Thoracic aorta (tissue), 2 donors: ENCODE results near the gene RIMS4. TPM values are rescaled to one million over a fixed set of nuclear protein-coding genes. Genes with fewer than 3 reads are reported as not detected.
A peak's percentile ranks its signal among the peaks of the same experiment; 100 is the strongest.

Experiments used
- ATAC-seq: fragments of 150-250 bp; one replicate; pipeline ENCODE4 v1.8.0; 2017; ENCODE audit warnings: low read depth; ENCODE audit not compliant: insufficient number of reproducible peaks, low FRiP score
- DNase-seq: peaks from one replicate; pipeline ENCODE4 v3.0.0-alpha.2; 2020; ENCODE audit warnings: low spot score
- H3K27ac ChIP-seq, 2 donors: fragments of 200-600 bp; sonication (generic); 1 replicate in 1 of 2; 2 replicates in 1 of 2; pipeline ENCODE4 v1.5.1; 2016; ENCODE audit warnings: mild to moderate bottlenecking in 2 of 2, moderate library complexity in 2 of 2
- H3K27me3 ChIP-seq: fragments of 200-600 bp; sonication (generic); replicated peaks from 2 replicates; pipeline ENCODE4 v1.6.0; 2016; ENCODE audit warnings: mild to moderate bottlenecking; ENCODE audit not compliant: insufficient read depth
- H3K36me3 ChIP-seq: fragments of 200-600 bp; sonication (generic); one replicate; pipeline ENCODE4 v1.5.1; 2016
- H3K4me1 ChIP-seq, 2 donors: fragments of 200-600 bp; sonication (generic); 1 replicate in 1 of 2; 2 replicates in 1 of 2; pipeline versions ENCODE4 v1.5.1 to v1.6.0; 2016; ENCODE audit warnings: low read depth in 2 of 2, mild to moderate bottlenecking in 1 of 2; ENCODE audit not compliant: control insufficient read depth in 1 of 2
- H3K4me3 ChIP-seq: fragments of 200-600 bp; sonication (generic); 2 replicates; pipeline ENCODE4 v1.5.1; 2016; ENCODE audit warnings: mild to moderate bottlenecking
- H3K9me3 ChIP-seq: fragments of 200-600 bp; sonication (generic); 2 replicates; pipeline ENCODE4 v1.5.1; 2016
- total RNA-seq, 2 donors: library from RNA; depleted of rRNA; stranded (reverse); fragments of >200 nt; gene quantifications; one replicate each; pipeline versions ENCODE4 v1.1.0 to v1.2.3, GENCODE V29; 2016
- TF ChIP-seq, protein P1 (sequence below): fragments of 200-600 bp; sonication (generic); IDR thresholded peaks from one replicate; pipeline ENCODE4 v1.5.1; 2019; ENCODE audit warnings: antibody characterized with exemption

The RIMS4 gene
- total RNA-seq, 2 donors from 2014 or later: 2.4 to 13.5 TPM

DNA sequence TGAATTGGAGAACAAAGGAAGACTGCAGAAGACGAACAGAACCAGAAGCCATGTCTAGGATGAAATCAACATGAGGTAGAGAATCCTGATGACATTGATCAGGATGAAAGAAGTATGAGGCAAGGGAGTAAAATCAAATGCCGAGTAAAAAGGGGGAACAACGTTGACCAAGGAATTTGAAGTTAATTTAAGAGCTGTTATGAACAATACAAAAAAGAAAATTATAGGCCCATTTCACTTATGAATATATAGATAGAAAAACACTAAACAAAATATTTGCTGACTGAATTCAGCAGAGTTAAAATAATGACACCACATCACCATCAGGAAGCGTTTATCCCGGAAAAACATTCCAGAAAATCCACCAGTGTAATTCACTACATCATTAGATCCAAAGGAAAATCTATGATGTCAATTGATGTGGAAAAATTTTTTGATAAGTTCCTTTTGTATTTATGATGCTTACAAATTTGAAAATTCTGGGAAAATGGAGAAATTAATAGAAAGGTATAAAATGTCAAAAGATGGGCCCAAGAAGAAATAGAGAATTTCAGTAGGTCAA, 103.2 kb downstream of the RIMS4 start:
- no peak for ATAC-seq

DNA sequence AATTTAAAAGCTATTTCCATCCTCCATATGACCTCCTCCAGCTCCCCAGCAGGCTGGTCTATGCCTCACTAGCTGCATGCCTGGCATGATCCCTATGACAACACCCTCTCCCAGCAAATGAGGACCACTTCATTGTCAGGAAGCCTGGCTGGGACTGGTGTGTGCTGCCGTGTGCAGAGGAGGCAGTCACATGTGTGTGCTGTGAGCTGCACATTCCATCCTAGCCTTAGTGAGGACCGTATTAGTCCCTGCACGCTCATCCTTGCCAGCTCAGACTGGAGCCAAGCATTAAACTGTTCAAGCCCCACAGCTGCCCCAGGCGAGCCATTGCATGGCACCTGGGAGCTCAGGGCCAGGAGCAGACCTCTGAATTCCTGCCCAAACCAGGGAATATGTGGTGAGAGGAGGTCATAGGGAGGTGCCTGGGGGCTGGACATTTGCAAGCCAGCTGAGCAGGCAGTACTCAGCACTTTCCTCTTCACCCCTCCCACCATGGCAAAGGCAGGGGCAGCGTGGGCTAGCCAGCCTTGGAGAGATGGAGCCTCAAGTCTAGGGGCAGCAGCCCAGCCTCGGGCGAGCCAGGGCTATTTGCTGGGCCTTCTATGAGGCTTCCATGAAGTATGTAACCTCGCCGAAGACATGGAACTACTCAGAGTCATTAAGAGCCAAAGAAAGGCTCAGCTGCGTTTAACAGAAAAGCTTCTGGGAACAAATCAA, 103.9 kb downstream of the RIMS4 start:
- TF ChIP-seq, protein P1, sequence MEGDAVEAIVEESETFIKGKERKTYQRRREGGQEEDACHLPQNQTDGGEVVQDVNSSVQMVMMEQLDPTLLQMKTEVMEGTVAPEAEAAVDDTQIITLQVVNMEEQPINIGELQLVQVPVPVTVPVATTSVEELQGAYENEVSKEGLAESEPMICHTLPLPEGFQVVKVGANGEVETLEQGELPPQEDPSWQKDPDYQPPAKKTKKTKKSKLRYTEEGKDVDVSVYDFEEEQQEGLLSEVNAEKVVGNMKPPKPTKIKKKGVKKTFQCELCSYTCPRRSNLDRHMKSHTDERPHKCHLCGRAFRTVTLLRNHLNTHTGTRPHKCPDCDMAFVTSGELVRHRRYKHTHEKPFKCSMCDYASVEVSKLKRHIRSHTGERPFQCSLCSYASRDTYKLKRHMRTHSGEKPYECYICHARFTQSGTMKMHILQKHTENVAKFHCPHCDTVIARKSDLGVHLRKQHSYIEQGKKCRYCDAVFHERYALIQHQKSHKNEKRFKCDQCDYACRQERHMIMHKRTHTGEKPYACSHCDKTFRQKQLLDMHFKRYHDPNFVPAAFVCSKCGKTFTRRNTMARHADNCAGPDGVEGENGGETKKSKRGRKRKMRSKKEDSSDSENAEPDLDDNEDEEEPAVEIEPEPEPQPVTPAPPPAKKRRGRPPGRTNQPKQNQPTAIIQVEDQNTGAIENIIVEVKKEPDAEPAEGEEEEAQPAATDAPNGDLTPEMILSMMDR: no peak
- no peaks in the 10 kb centered on the region for H3K9me3 ChIP-seq
- H3K4me3 ChIP-seq: no peak overlapping the region
- ATAC-seq (peak; percentile 81), DNase-seq (peak; percentile 76)
- H3K4me1 ChIP-seq: peaks cover 32 to 69% of the 10 kb centered on the region in 2 donors
- peak overlapping the region; percentile 92 to 95 for H3K27ac ChIP-seq
- no peaks in the 10 kb centered on the region for H3K27me3 ChIP-seq
- no peaks in the 10 kb centered on the region for H3K36me3 ChIP-seq

More for the DNA sequence above, 103.2 kb downstream of the RIMS4 start:
- H3K27ac ChIP-seq: peak overlapping the region; percentile 92 to 95
- no peak for DNase-seq
- no peaks in the 10 kb centered on the region for H3K36me3 ChIP-seq
- H3K9me3 ChIP-seq: no peaks in the 10 kb centered on the region
- no peak overlapping the region for H3K4me3 ChIP-seq
- no peaks in the 10 kb centered on the region for H3K27me3 ChIP-seq
- TF ChIP-seq, protein P1: no peak
- peaks cover 26 to 68% of the 10 kb centered on the region in 2 donors for H3K4me1 ChIP-seq

DNA sequence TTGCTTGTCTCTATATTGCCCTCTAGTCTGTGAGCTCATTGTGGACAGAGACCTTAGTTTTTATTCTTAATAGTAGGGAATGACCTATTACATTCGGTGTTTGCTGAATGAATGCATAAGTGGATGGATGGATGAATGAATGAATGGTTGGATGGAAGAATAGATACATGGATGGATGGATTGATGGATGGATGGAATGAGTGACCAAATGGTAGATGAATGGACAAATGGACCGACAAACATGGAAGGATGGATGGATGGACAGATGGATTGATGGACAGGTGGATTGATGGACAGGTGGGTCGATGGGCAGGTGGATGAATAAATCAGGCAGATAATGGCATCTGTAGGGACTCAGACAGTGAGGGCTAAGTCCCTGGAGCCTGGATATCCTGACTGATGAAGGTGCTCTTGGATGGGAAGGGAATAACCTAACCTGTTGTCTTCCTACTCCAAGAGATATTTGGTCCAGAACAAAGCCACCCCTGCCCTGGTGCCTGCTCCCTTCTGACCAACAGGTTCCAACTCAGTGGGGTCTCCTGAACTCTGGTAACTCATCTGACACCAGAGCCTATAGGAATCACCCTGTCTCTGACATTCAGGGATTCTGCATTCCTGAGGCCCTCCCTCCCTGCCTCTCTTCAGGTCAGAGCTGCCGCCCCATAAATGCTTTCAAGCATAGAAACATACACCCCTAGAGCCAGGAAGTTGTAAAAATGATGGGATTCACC, 104.8 kb downstream of the RIMS4 start:
- Histone ChIP-seq H3K9me3 (no peaks in the 10 kb centered on the region), H3K27me3 (no peaks in the 10 kb centered on the region), H3K27ac (peak overlapping the region; percentile 92 to 95), H3K4me3 (no peak overlapping the region), H3K4me1 (peaks cover 39 to 73% of the 10 kb centered on the region in 2 donors), H3K36me3 (no peaks in the 10 kb centered on the region)
- DNase-seq: no peak
- ATAC-seq: no peak
- TF ChIP-seq, protein P1: no peak

DNA sequence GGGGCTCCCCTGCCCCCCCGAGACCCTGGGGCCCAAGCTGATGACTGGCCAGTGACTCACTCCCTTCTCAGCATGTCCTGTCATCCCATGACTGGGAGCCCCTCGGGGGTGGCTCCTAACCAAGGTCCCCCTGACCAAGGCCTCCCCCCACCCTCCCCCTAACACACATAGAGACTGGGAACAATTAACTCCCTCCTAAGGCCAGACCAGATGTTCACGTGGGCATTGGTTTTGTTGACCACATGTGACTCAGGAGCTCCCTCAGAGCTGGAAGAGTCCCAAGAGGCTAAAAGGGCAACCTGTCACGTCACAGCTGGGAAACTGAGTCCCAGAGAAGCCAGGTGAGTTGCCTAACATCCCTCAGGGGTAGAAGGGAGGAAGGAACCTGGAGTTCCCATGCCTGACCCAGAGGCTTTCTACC, 105.8 kb downstream of the RIMS4 start:
- ATAC-seq: no peak
- Histone ChIP-seq H3K36me3 (no peaks in the 10 kb centered on the region), H3K9me3 (no peaks in the 10 kb centered on the region), H3K27ac (peak overlapping the region; percentile 92 to 95), H3K4me3 (no peak overlapping the region), H3K4me1 (peaks cover 39 to 77% of the 10 kb centered on the region in 2 donors), H3K27me3 (no peaks in the 10 kb centered on the region)
- TF ChIP-seq, protein P1: no peak
- DNase-seq: no peak

DNA sequence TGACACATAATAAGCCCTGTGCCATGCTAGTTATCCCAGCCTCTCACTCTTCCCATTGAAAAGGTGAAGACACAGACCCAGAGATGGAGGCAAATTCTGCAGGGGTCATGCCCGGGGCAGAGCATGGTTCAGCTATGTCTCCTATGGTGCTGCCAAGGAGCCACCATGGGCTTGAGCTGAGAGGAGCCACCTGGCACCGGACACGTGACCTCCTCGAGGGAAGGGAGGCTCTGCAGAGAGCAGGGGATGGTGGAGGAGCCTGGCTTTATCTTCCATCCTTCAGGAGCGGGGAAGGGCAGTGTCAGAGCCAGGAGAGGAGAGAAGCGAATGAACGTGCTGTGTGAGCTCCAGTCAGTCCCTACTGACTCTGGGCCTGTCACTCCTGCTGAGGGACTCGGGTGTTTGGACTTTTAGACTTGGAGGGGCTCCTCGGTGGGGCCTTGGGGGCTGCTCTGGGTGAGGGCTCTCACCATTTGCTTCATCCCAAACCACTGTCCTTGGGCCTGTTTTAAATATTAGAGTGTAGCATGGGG, 106.3 kb downstream of the RIMS4 start:
- Histone ChIP-seq H3K27ac (peak overlapping the region; percentile 92 to 95), H3K36me3 (no peaks in the 10 kb centered on the region), H3K27me3 (no peaks in the 10 kb centered on the region), H3K9me3 (no peaks in the 10 kb centered on the region), H3K4me1 (peaks cover 39 to 77% of the 10 kb centered on the region in 2 donors), H3K4me3 (no peak overlapping the region)
- ATAC-seq (no peak), DNase-seq (no peak)
- TF ChIP-seq, protein P1: no peak
